ENCODE measurements around the gene CHCHD6.

Gene CHCHD6

GRCh38 chr3:126851934-126852333, 147.9 kb downstream of the CHCHD6 start:
- Histone ChIP-seq H3K27me3 (replicated peaks; ENCODE audit: control insufficient read depth, insufficient read depth, low read length, poor library complexity, severe bottlenecking) (no peaks in the 10 kb centered on the region), H3K4me3 (ENCODE audit: insufficient read depth, low read depth, low read length, poor library complexity, severe bottlenecking) (no peak overlapping the region), H3K27ac (ENCODE audit: insufficient read depth, low read length, poor library complexity, severe bottlenecking) (no peak overlapping the region), H3K9me3 (ENCODE audit: control insufficient read depth, low read length) (no peaks in the 10 kb centered on the region), H3K36me3 (ENCODE audit: control insufficient read depth, insufficient read depth, low read length) (peaks cover 5% of the 10 kb centered on the region), H3K4me1 (ENCODE audit: control insufficient read depth, insufficient read depth, low read length, poor library complexity, severe bottlenecking) (no peaks in the 10 kb centered on the region)
- DNase-seq: no peak

- no peaks in the 10 kb centered on the region for H3K27me3 ChIP-seq (replicated peaks; ENCODE audit: control insufficient read depth, insufficient read depth, low read length, poor library complexity, severe bottlenecking)
- H3K9me3 ChIP-seq (ENCODE audit: control insufficient read depth, low read length): no peaks in the 10 kb centered on the region
- peaks cover 5% of the 10 kb centered on the region for H3K36me3 ChIP-seq (ENCODE audit: control insufficient read depth, insufficient read depth, low read length)
- H3K27ac ChIP-seq (ENCODE audit: insufficient read depth, low read length, poor library complexity, severe bottlenecking): no peak overlapping the region
- DNase-seq: no peak
- no peak overlapping the region for H3K4me3 ChIP-seq (ENCODE audit: insufficient read depth, low read depth, low read length, poor library complexity, severe bottlenecking)
- no peaks in the 10 kb centered on the region for H3K4me1 ChIP-seq (ENCODE audit: control insufficient read depth, insufficient read depth, low read length, poor library complexity, severe bottlenecking)
These were observed 148.5 kb downstream of the CHCHD6 start for GRCh38 chr3:126852511-126852910.

GRCh38 chr3:126854666-126855065, 150.6 kb downstream of the CHCHD6 start:
- Histone ChIP-seq H3K4me3 (ENCODE audit: insufficient read depth, low read depth, low read length, poor library complexity, severe bottlenecking) (no peak overlapping the region), H3K4me1 (ENCODE audit: control insufficient read depth, insufficient read depth, low read length, poor library complexity, severe bottlenecking) (no peaks in the 10 kb centered on the region), H3K27ac (ENCODE audit: insufficient read depth, low read length, poor library complexity, severe bottlenecking) (no peak overlapping the region), H3K9me3 (ENCODE audit: control insufficient read depth, low read length) (no peaks in the 10 kb centered on the region), H3K27me3 (replicated peaks; ENCODE audit: control insufficient read depth, insufficient read depth, low read length, poor library complexity, severe bottlenecking) (no peaks in the 10 kb centered on the region), H3K36me3 (ENCODE audit: control insufficient read depth, insufficient read depth, low read length) (peaks cover 5% of the 10 kb centered on the region)
- DNase-seq: no peak

GRCh38 chr3:126855374-126855773, 151.3 kb downstream of the CHCHD6 start:
- H3K4me3 ChIP-seq (ENCODE audit: insufficient read depth, low read depth, low read length, poor library complexity, severe bottlenecking): no peak overlapping the region
- no peaks in the 10 kb centered on the region for H3K9me3 ChIP-seq (ENCODE audit: control insufficient read depth, low read length)
- H3K27ac ChIP-seq (ENCODE audit: insufficient read depth, low read length, poor library complexity, severe bottlenecking): no peak overlapping the region
- no peaks in the 10 kb centered on the region for H3K27me3 ChIP-seq (replicated peaks; ENCODE audit: control insufficient read depth, insufficient read depth, low read length, poor library complexity, severe bottlenecking)
- no peaks in the 10 kb centered on the region for H3K4me1 ChIP-seq (ENCODE audit: control insufficient read depth, insufficient read depth, low read length, poor library complexity, severe bottlenecking)
- H3K36me3 ChIP-seq (ENCODE audit: control insufficient read depth, insufficient read depth, low read length): peaks cover 5% of the 10 kb centered on the region
- no peak for DNase-seq

- no peak overlapping the region for H3K4me3 ChIP-seq (ENCODE audit: insufficient read depth, low read depth, low read length, poor library complexity, severe bottlenecking)
- no peaks in the 10 kb centered on the region for H3K36me3 ChIP-seq (ENCODE audit: control insufficient read depth, insufficient read depth, low read length)
- no peak overlapping the region for H3K27ac ChIP-seq (ENCODE audit: insufficient read depth, low read length, poor library complexity, severe bottlenecking)
- H3K9me3 ChIP-seq (ENCODE audit: control insufficient read depth, low read length): no peaks in the 10 kb centered on the region
- no peaks in the 10 kb centered on the region for H3K4me1 ChIP-seq (ENCODE audit: control insufficient read depth, insufficient read depth, low read length, poor library complexity, severe bottlenecking)
- H3K27me3 ChIP-seq (replicated peaks; ENCODE audit: control insufficient read depth, insufficient read depth, low read length, poor library complexity, severe bottlenecking): no peaks in the 10 kb centered on the region
- DNase-seq: no peak
These were observed 153.9 kb downstream of the CHCHD6 start for GRCh38 chr3:126857928-126858327.

GRCh38 chr3:126858401-126858800, 154.4 kb downstream of the CHCHD6 start:
- Histone ChIP-seq H3K27ac (ENCODE audit: insufficient read depth, low read length, poor library complexity, severe bottlenecking) (no peak overlapping the region), H3K4me3 (ENCODE audit: insufficient read depth, low read depth, low read length, poor library complexity, severe bottlenecking) (no peak overlapping the region), H3K4me1 (ENCODE audit: control insufficient read depth, insufficient read depth, low read length, poor library complexity, severe bottlenecking) (no peaks in the 10 kb centered on the region), H3K36me3 (ENCODE audit: control insufficient read depth, insufficient read depth, low read length) (no peaks in the 10 kb centered on the region), H3K9me3 (ENCODE audit: control insufficient read depth, low read length) (no peaks in the 10 kb centered on the region), H3K27me3 (replicated peaks; ENCODE audit: control insufficient read depth, insufficient read depth, low read length, poor library complexity, severe bottlenecking) (no peaks in the 10 kb centered on the region)
- DNase-seq: no peak

- Histone ChIP-seq H3K36me3 (ENCODE audit: control insufficient read depth, insufficient read depth, low read length) (no peaks in the 10 kb centered on the region), H3K4me3 (ENCODE audit: insufficient read depth, low read depth, low read length, poor library complexity, severe bottlenecking) (no peak overlapping the region), H3K9me3 (ENCODE audit: control insufficient read depth, low read length) (no peaks in the 10 kb centered on the region), H3K27ac (ENCODE audit: insufficient read depth, low read length, poor library complexity, severe bottlenecking) (no peak overlapping the region), H3K4me1 (ENCODE audit: control insufficient read depth, insufficient read depth, low read length, poor library complexity, severe bottlenecking) (no peaks in the 10 kb centered on the region), H3K27me3 (replicated peaks; ENCODE audit: control insufficient read depth, insufficient read depth, low read length, poor library complexity, severe bottlenecking) (no peaks in the 10 kb centered on the region)
- no peak for DNase-seq
These were observed 154.8 kb downstream of the CHCHD6 start for GRCh38 chr3:126858887-126859286.

- H3K36me3 ChIP-seq (ENCODE audit: control insufficient read depth, insufficient read depth, low read length): no peaks in the 10 kb centered on the region
- no peak overlapping the region for H3K27ac ChIP-seq (ENCODE audit: insufficient read depth, low read length, poor library complexity, severe bottlenecking)
- no peaks in the 10 kb centered on the region for H3K27me3 ChIP-seq (replicated peaks; ENCODE audit: control insufficient read depth, insufficient read depth, low read length, poor library complexity, severe bottlenecking)
- no peaks in the 10 kb centered on the region for H3K4me1 ChIP-seq (ENCODE audit: control insufficient read depth, insufficient read depth, low read length, poor library complexity, severe bottlenecking)
- H3K4me3 ChIP-seq (ENCODE audit: insufficient read depth, low read depth, low read length, poor library complexity, severe bottlenecking): no peak overlapping the region
- no peak for DNase-seq
- H3K9me3 ChIP-seq (ENCODE audit: control insufficient read depth, low read length): no peaks in the 10 kb centered on the region
These were observed 155.6 kb downstream of the CHCHD6 start for GRCh38 chr3:126859415-126860246.

GRCh38 chr3:126865736-126866135, 161.7 kb downstream of the CHCHD6 start:
- DNase-seq: no peak
- Histone ChIP-seq H3K4me3 (ENCODE audit: insufficient read depth, low read depth, low read length, poor library complexity, severe bottlenecking) (no peak overlapping the region), H3K27ac (ENCODE audit: insufficient read depth, low read length, poor library complexity, severe bottlenecking) (no peak overlapping the region), H3K9me3 (ENCODE audit: control insufficient read depth, low read length) (no peaks in the 10 kb centered on the region), H3K27me3 (replicated peaks; ENCODE audit: control insufficient read depth, insufficient read depth, low read length, poor library complexity, severe bottlenecking) (no peaks in the 10 kb centered on the region), H3K4me1 (ENCODE audit: control insufficient read depth, insufficient read depth, low read length, poor library complexity, severe bottlenecking) (no peaks in the 10 kb centered on the region), H3K36me3 (ENCODE audit: control insufficient read depth, insufficient read depth, low read length) (no peaks in the 10 kb centered on the region)

- Histone ChIP-seq H3K9me3 (ENCODE audit: control insufficient read depth, low read length) (no peaks in the 10 kb centered on the region), H3K36me3 (ENCODE audit: control insufficient read depth, insufficient read depth, low read length) (no peaks in the 10 kb centered on the region), H3K4me3 (ENCODE audit: insufficient read depth, low read depth, low read length, poor library complexity, severe bottlenecking) (no peak overlapping the region), H3K27me3 (replicated peaks; ENCODE audit: control insufficient read depth, insufficient read depth, low read length, poor library complexity, severe bottlenecking) (no peaks in the 10 kb centered on the region), H3K27ac (ENCODE audit: insufficient read depth, low read length, poor library complexity, severe bottlenecking) (no peak overlapping the region), H3K4me1 (ENCODE audit: control insufficient read depth, insufficient read depth, low read length, poor library complexity, severe bottlenecking) (no peaks in the 10 kb centered on the region)
- DNase-seq: no peak
These were observed 162.2 kb downstream of the CHCHD6 start for GRCh38 chr3:126866175-126866759.

All from effector memory CD4-positive, alpha-beta T cell (primary cell).